Effector CD8-positive, alpha-beta T cell (primary cell): ENCODE data around the gene CDK5RAP3.

Experiments
- DNase-seq: peaks from one replicate; lab custom pipeline; 2025; lab: John Stamatoyannopoulos, UW

CDK5RAP3 gene

GRCh38 chr17:47948706-47949196, 22.2 kb upstream of the CDK5RAP3 start:
- no peak for DNase-seq

GRCh38 chr17:47949197-47949759, 21.6 kb upstream of the CDK5RAP3 start:
- peak; percentile 70 for DNase-seq

GRCh38 chr17:47949946-47950345, 21.0 kb upstream of the CDK5RAP3 start:
- DNase-seq: no peak

GRCh38 chr17:47950448-47950847, 20.5 kb upstream of the CDK5RAP3 start:
- DNase-seq: no peak

- no peak for DNase-seq
Measured at GRCh38 chr17:47952171-47953021, 18.5 kb upstream of the CDK5RAP3 start.

GRCh38 chr17:47953909-47954308, 17.0 kb upstream of the CDK5RAP3 start:
- DNase-seq: no peak

- DNase-seq: no peak
Measured at GRCh38 chr17:47955497-47956461, 15.1 kb upstream of the CDK5RAP3 start.

GRCh38 chr17:47956791-47957590, 13.9 kb upstream of the CDK5RAP3 start:
- no peak for DNase-seq

GRCh38 chr17:47957591-47958490, 13.1 kb upstream of the CDK5RAP3 start, which contains the start of gene PRR15L:
Gene PRR15L (minus strand): TSS chr17:47957883. CDS start chr17:47953234, 4,649 bp downstream.
- no peak for DNase-seq

- DNase-seq: no peak
Measured at GRCh38 chr17:47959825-47960655, 10.9 kb upstream of the CDK5RAP3 start.

- DNase-seq: no peak
Measured at GRCh38 chr17:47961406-47961805, 9.5 kb upstream of the CDK5RAP3 start.

- DNase-seq: no peak
Measured at GRCh38 chr17:47962901-47963300, 8.0 kb upstream of the CDK5RAP3 start.

- DNase-seq: no peak
Measured at GRCh38 chr17:47964856-47965255, 6.1 kb upstream of the CDK5RAP3 start.

- no peak for DNase-seq
Measured at GRCh38 chr17:47966079-47966519, 4.8 kb upstream of the CDK5RAP3 start.

GRCh38 chr17:47967607-47968252, 3.2 kb upstream of the CDK5RAP3 start:
- no peak for DNase-seq

- no peak for DNase-seq
Measured at GRCh38 chr17:47968836-47969235, 2.1 kb upstream of the CDK5RAP3 start.

GRCh38 chr17:47969930-47970724, 786 bp upstream of the CDK5RAP3 start:
- DNase-seq: no peak

- DNase-seq: no peak
Measured at GRCh38 chr17:47973541-47973940, 2.6 kb downstream of the CDK5RAP3 start.
